ENCODE data around the gene BACH2. TPM values are rescaled to one million over a fixed set of nuclear protein-coding genes. Genes with fewer than 3 reads are reported as not detected.
"Not testable (repeated sequence)": the region's sequence is repeated elsewhere in the genome, so short reads cannot be mapped to it uniquely, and the experiment has no call there.

Gene BACH2
- 0.67 TPM for polyA plus RNA-seq (2013, experiment 1 of 2; ENCODE audit: insufficient read length)
- polyA plus RNA-seq (2013, experiment 2 of 2; ENCODE audit: insufficient read length), result 2.5 TPM

- DNase-seq, result peak; percentile 87
Measured at GRCh38 chr6:90296341-90297114, at the start of gene BACH2. BACH2 (minus strand) TSS chr6:90296843; CDS start chr6:90008844, 287,999 bp downstream.

- peak; percentile 44 for DNase-seq
Measured at GRCh38 chr6:90343576-90343975, 46.9 kb upstream of the BACH2 start.

- DNase-seq, result peak; percentile 48
Measured at GRCh38 chr6:90338409-90338808, 41.8 kb upstream of the BACH2 start.

- DNase-seq, result no peak
Measured at GRCh38 chr6:90336388-90336947, 39.8 kb upstream of the BACH2 start.

- no peak for DNase-seq
Measured at GRCh38 chr6:90333928-90334327, 37.3 kb upstream of the BACH2 start.

GRCh38 chr6:90332978-90333543, 36.4 kb upstream of the BACH2 start:
- not testable (repeated sequence) for DNase-seq

- no peak for DNase-seq
Measured at GRCh38 chr6:90329386-90330077, 32.9 kb upstream of the BACH2 start.

GRCh38 chr6:90328004-90328403, 31.4 kb upstream of the BACH2 start:
- peak; percentile 50 for DNase-seq

GRCh38 chr6:90326404-90327057, 29.9 kb upstream of the BACH2 start:
- no peak for DNase-seq

GRCh38 chr6:90323706-90324105, 27.1 kb upstream of the BACH2 start:
- DNase-seq, result no peak

GRCh38 chr6:90322976-90323474, 26.4 kb upstream of the BACH2 start:
- no peak for DNase-seq

GRCh38 chr6:90319979-90320685, 23.5 kb upstream of the BACH2 start:
- DNase-seq, result no peak

- DNase-seq, result peak; percentile 57
Measured at GRCh38 chr6:90319044-90319443, 22.4 kb upstream of the BACH2 start.

- no peak for DNase-seq
Measured at GRCh38 chr6:90315986-90316385, 19.3 kb upstream of the BACH2 start.

- no peak for DNase-seq
Measured at GRCh38 chr6:90315354-90315950, 18.8 kb upstream of the BACH2 start.

GRCh38 chr6:90314514-90314913, 17.9 kb upstream of the BACH2 start:
- no peak for DNase-seq

GRCh38 chr6:90311569-90311968, 14.9 kb upstream of the BACH2 start:
- DNase-seq, result no peak

GRCh38 chr6:90305800-90306448, 9.3 kb upstream of the BACH2 start:
- no peak for DNase-seq

- DNase-seq, result no peak
Measured at GRCh38 chr6:90304308-90304707, 7.7 kb upstream of the BACH2 start.

- no peak for DNase-seq
Measured at GRCh38 chr6:90303039-90303438, 6.4 kb upstream of the BACH2 start.

- no peak for DNase-seq
Measured at GRCh38 chr6:90302320-90302719, 5.7 kb upstream of the BACH2 start.
